ENCODE measurements around the gene GALNT10.

GALNT10 gene

GRCh38 chr5:154237376-154237743, 46.8 kb downstream of the GALNT10 start:
- Histone ChIP-seq H3K4me2 (ENCODE audit: low read length) (no peak overlapping the region), H3K9me2 (replicated peaks; ENCODE audit: control insufficient read depth, low read length) (no peaks in the 10 kb centered on the region), H3K27ac (ENCODE audit: low read depth, low read length) (no peak overlapping the region), H3K4me3 (ENCODE audit: low read length) (no peak overlapping the region), H4K20me1 (ENCODE audit: control insufficient read depth, insufficient read depth, low read depth, low read length) (no peaks in the 10 kb centered on the region), H3F3A (ENCODE audit: control insufficient read depth, insufficient read depth) (no peaks in the 10 kb centered on the region), H3K27me3 (ENCODE audit: control insufficient read depth, low read length) (no peaks in the 10 kb centered on the region), H3K79me2 (ENCODE audit: control insufficient read depth, low read length) (no peaks in the 10 kb centered on the region), H3K36me3 (ENCODE audit: control insufficient read depth, low read length) (no peaks in the 10 kb centered on the region), H3K4me1 (ENCODE audit: control insufficient read depth, low read length) (peaks cover 10% of the 10 kb centered on the region), H3K9me3 (ENCODE audit: control insufficient read depth, insufficient read depth, low read length) (no peaks in the 10 kb centered on the region)
- no peak for TF ChIP-seq EZH2phosphoT487 (IDR thresholded peaks at IDR 0.05; ENCODE audit: borderline replicate concordance, low read length)
- TF ChIP-seq CTCF (IDR thresholded peaks at IDR 0.05; ENCODE audit: low read depth, low read length, poor library complexity, severe bottlenecking), result no peak

- no peaks in the 10 kb centered on the region for H3K27me3 ChIP-seq (ENCODE audit: control insufficient read depth, low read length)
- no peaks in the 10 kb centered on the region for H4K20me1 ChIP-seq (ENCODE audit: control insufficient read depth, insufficient read depth, low read depth, low read length)
- TF ChIP-seq CTCF (IDR thresholded peaks at IDR 0.05; ENCODE audit: low read depth, low read length, poor library complexity, severe bottlenecking), result no peak
- no peak for TF ChIP-seq EZH2phosphoT487 (IDR thresholded peaks at IDR 0.05; ENCODE audit: borderline replicate concordance, low read length)
- H3F3A ChIP-seq (ENCODE audit: control insufficient read depth, insufficient read depth), result no peaks in the 10 kb centered on the region
- H3K9me3 ChIP-seq (ENCODE audit: control insufficient read depth, insufficient read depth, low read length), result no peaks in the 10 kb centered on the region
- H3K79me2 ChIP-seq (ENCODE audit: control insufficient read depth, low read length), result no peaks in the 10 kb centered on the region
- no peaks in the 10 kb centered on the region for H3K9me2 ChIP-seq (replicated peaks; ENCODE audit: control insufficient read depth, low read length)
- no peak overlapping the region for H3K4me3 ChIP-seq (ENCODE audit: low read length)
- H3K4me1 ChIP-seq (ENCODE audit: control insufficient read depth, low read length), result peaks cover 10% of the 10 kb centered on the region
- no peak overlapping the region for H3K4me2 ChIP-seq (ENCODE audit: low read length)
- H3K36me3 ChIP-seq (ENCODE audit: control insufficient read depth, low read length), result no peaks in the 10 kb centered on the region
- H3K27ac ChIP-seq (ENCODE audit: low read depth, low read length), result no peak overlapping the region
These were observed 47.4 kb downstream of the GALNT10 start for GRCh38 chr5:154237946-154238345.

GRCh38 chr5:154238776-154239481, 48.4 kb downstream of the GALNT10 start:
- H3K9me3 ChIP-seq (ENCODE audit: control insufficient read depth, insufficient read depth, low read length), result no peaks in the 10 kb centered on the region
- no peaks in the 10 kb centered on the region for H3K27me3 ChIP-seq (ENCODE audit: control insufficient read depth, low read length)
- no peaks in the 10 kb centered on the region for H4K20me1 ChIP-seq (ENCODE audit: control insufficient read depth, insufficient read depth, low read depth, low read length)
- no peaks in the 10 kb centered on the region for H3K79me2 ChIP-seq (ENCODE audit: control insufficient read depth, low read length)
- no peak overlapping the region for H3K4me2 ChIP-seq (ENCODE audit: low read length)
- peaks cover 10% of the 10 kb centered on the region for H3K4me1 ChIP-seq (ENCODE audit: control insufficient read depth, low read length)
- H3F3A ChIP-seq (ENCODE audit: control insufficient read depth, insufficient read depth), result no peaks in the 10 kb centered on the region
- H3K36me3 ChIP-seq (ENCODE audit: control insufficient read depth, low read length), result no peaks in the 10 kb centered on the region
- TF ChIP-seq EZH2phosphoT487 (IDR thresholded peaks at IDR 0.05; ENCODE audit: borderline replicate concordance, low read length) (no peak), CTCF (IDR thresholded peaks at IDR 0.05; ENCODE audit: low read depth, low read length, poor library complexity, severe bottlenecking) (no peak)
- H3K9me2 ChIP-seq (replicated peaks; ENCODE audit: control insufficient read depth, low read length), result no peaks in the 10 kb centered on the region
- H3K27ac ChIP-seq (ENCODE audit: low read depth, low read length), result no peak overlapping the region
- H3K4me3 ChIP-seq (ENCODE audit: low read length), result no peak overlapping the region
